ENCODE measurements around the gene DMRT3.

The DMRT3 gene

GRCh38 chr9:1018121-1018520, 41.7 kb downstream of the DMRT3 start:
- Histone ChIP-seq H3K4me1 (ENCODE audit: insufficient read depth, insufficient read length) (no peaks in the 10 kb centered on the region), H3K27me3 (ENCODE audit: insufficient read depth, insufficient read length) (no peaks in the 10 kb centered on the region), H3K9me3 (ENCODE audit: insufficient read depth, low read length) (peaks cover 6% of the 10 kb centered on the region), H3K9ac (ENCODE audit: insufficient read length, low read depth) (no peak overlapping the region), H3K36me3 (ENCODE audit: insufficient read depth, insufficient read length, low read length) (no peaks in the 10 kb centered on the region), H3K4me3 (ENCODE audit: insufficient read length, low read depth) (no peak overlapping the region)
- DNase-seq (ENCODE audit: low read depth, low spot score) = peak; percentile 13
- no peak for TF ChIP-seq ZNF274 (IDR thresholded peaks at IDR 0.05; ENCODE audit: low read depth, low read length)
- no peak for TF ChIP-seq SUZ12 (IDR thresholded peaks at IDR 0.05; ENCODE audit: extremely low read depth, insufficient read depth, insufficient read length)
- no peak for TF ChIP-seq YY1 (IDR thresholded peaks at IDR 0.05; ENCODE audit: insufficient read depth, insufficient read length)

- H3K9ac ChIP-seq (ENCODE audit: insufficient read length, low read depth) = no peak overlapping the region
- H3K9me3 ChIP-seq (ENCODE audit: insufficient read depth, low read length) = peaks cover 6% of the 10 kb centered on the region
- no peak overlapping the region for H3K4me3 ChIP-seq (ENCODE audit: insufficient read length, low read depth)
- H3K27me3 ChIP-seq (ENCODE audit: insufficient read depth, insufficient read length) = no peaks in the 10 kb centered on the region
- TF ChIP-seq ZNF274 (IDR thresholded peaks at IDR 0.05; ENCODE audit: low read depth, low read length) (no peak), SUZ12 (IDR thresholded peaks at IDR 0.05; ENCODE audit: extremely low read depth, insufficient read depth, insufficient read length) (no peak), YY1 (IDR thresholded peaks at IDR 0.05; ENCODE audit: insufficient read depth, insufficient read length) (no peak)
- no peaks in the 10 kb centered on the region for H3K36me3 ChIP-seq (ENCODE audit: insufficient read depth, insufficient read length, low read length)
- peaks cover 4% of the 10 kb centered on the region for H3K4me1 ChIP-seq (ENCODE audit: insufficient read depth, insufficient read length)
- DNase-seq (ENCODE audit: low read depth, low spot score) = no peak
Observed at GRCh38 chr9:1024112-1024511, 47.7 kb downstream of the DMRT3 start.

- DNase-seq (ENCODE audit: low read depth, low spot score) = peak; percentile 3
Observed at GRCh38 chr9:1025131-1025530, 48.7 kb downstream of the DMRT3 start.

GRCh38 chr9:1026219-1026618, 49.8 kb downstream of the DMRT3 start:
- Histone ChIP-seq H3K27me3 (ENCODE audit: insufficient read depth, insufficient read length) (no peaks in the 10 kb centered on the region), H3K4me3 (ENCODE audit: insufficient read length, low read depth) (no peak overlapping the region), H3K9me3 (ENCODE audit: insufficient read depth, low read length) (peaks cover 6% of the 10 kb centered on the region), H3K4me1 (ENCODE audit: insufficient read depth, insufficient read length) (peaks cover 4% of the 10 kb centered on the region), H3K36me3 (ENCODE audit: insufficient read depth, insufficient read length, low read length) (no peaks in the 10 kb centered on the region), H3K9ac (ENCODE audit: insufficient read length, low read depth) (no peak overlapping the region)
- DNase-seq (ENCODE audit: low read depth, low spot score) = no peak
- TF ChIP-seq YY1 (IDR thresholded peaks at IDR 0.05; ENCODE audit: insufficient read depth, insufficient read length) = no peak
- no peak for TF ChIP-seq SUZ12 (IDR thresholded peaks at IDR 0.05; ENCODE audit: extremely low read depth, insufficient read depth, insufficient read length)
- no peak for TF ChIP-seq ZNF274 (IDR thresholded peaks at IDR 0.05; ENCODE audit: low read depth, low read length)

More at GRCh38 chr9:1025131-1025530, 48.7 kb downstream of the DMRT3 start:
- H3K4me1 ChIP-seq (ENCODE audit: insufficient read depth, insufficient read length) = peaks cover 4% of the 10 kb centered on the region
- H3K27me3 ChIP-seq (ENCODE audit: insufficient read depth, insufficient read length) = no peaks in the 10 kb centered on the region
- no peaks in the 10 kb centered on the region for H3K36me3 ChIP-seq (ENCODE audit: insufficient read depth, insufficient read length, low read length)
- no peak overlapping the region for H3K4me3 ChIP-seq (ENCODE audit: insufficient read length, low read depth)
- no peak for TF ChIP-seq YY1 (IDR thresholded peaks at IDR 0.05; ENCODE audit: insufficient read depth, insufficient read length)
- peaks cover 6% of the 10 kb centered on the region for H3K9me3 ChIP-seq (ENCODE audit: insufficient read depth, low read length)
- H3K9ac ChIP-seq (ENCODE audit: insufficient read length, low read depth) = no peak overlapping the region

- H3K9ac ChIP-seq (ENCODE audit: insufficient read length, low read depth) = no peak overlapping the region
- H3K36me3 ChIP-seq (ENCODE audit: insufficient read depth, insufficient read length, low read length) = no peaks in the 10 kb centered on the region
- peaks cover 4% of the 10 kb centered on the region for H3K4me1 ChIP-seq (ENCODE audit: insufficient read depth, insufficient read length)
- no peaks in the 10 kb centered on the region for H3K9me3 ChIP-seq (ENCODE audit: insufficient read depth, low read length)
- no peak for DNase-seq (ENCODE audit: low read depth, low spot score)
- TF ChIP-seq SUZ12 (IDR thresholded peaks at IDR 0.05; ENCODE audit: extremely low read depth, insufficient read depth, insufficient read length) (no peak), ZNF274 (IDR thresholded peaks at IDR 0.05; ENCODE audit: low read depth, low read length) (no peak), YY1 (IDR thresholded peaks at IDR 0.05; ENCODE audit: insufficient read depth, insufficient read length) (no peak)
- no peak overlapping the region for H3K4me3 ChIP-seq (ENCODE audit: insufficient read length, low read depth)
- H3K27me3 ChIP-seq (ENCODE audit: insufficient read depth, insufficient read length) = no peaks in the 10 kb centered on the region
Observed at GRCh38 chr9:1028501-1029190, 52.2 kb downstream of the DMRT3 start.

- no peak overlapping the region for H3K4me3 ChIP-seq (ENCODE audit: insufficient read length, low read depth)
- no peak for DNase-seq (ENCODE audit: low read depth, low spot score)
Observed at GRCh38 chr9:1031951-1032601, 55.6 kb downstream of the DMRT3 start.

GRCh38 chr9:1034271-1034670, 57.8 kb downstream of the DMRT3 start:
- TF ChIP-seq SUZ12 (IDR thresholded peaks at IDR 0.05; ENCODE audit: extremely low read depth, insufficient read depth, insufficient read length) = no peak
- TF ChIP-seq ZNF274 (IDR thresholded peaks at IDR 0.05; ENCODE audit: low read depth, low read length) = no peak
- no peak for TF ChIP-seq YY1 (IDR thresholded peaks at IDR 0.05; ENCODE audit: insufficient read depth, insufficient read length)

More at GRCh38 chr9:1031951-1032601, 55.6 kb downstream of the DMRT3 start:
- H3K36me3 ChIP-seq (ENCODE audit: insufficient read depth, insufficient read length, low read length) = no peaks in the 10 kb centered on the region
- no peaks in the 10 kb centered on the region for H3K27me3 ChIP-seq (ENCODE audit: insufficient read depth, insufficient read length)
- H3K9ac ChIP-seq (ENCODE audit: insufficient read length, low read depth) = no peak overlapping the region
- no peak for TF ChIP-seq SUZ12 (IDR thresholded peaks at IDR 0.05; ENCODE audit: extremely low read depth, insufficient read depth, insufficient read length)
- TF ChIP-seq YY1 (IDR thresholded peaks at IDR 0.05; ENCODE audit: insufficient read depth, insufficient read length) = no peak
- TF ChIP-seq ZNF274 (IDR thresholded peaks at IDR 0.05; ENCODE audit: low read depth, low read length) = no peak
- no peaks in the 10 kb centered on the region for H3K4me1 ChIP-seq (ENCODE audit: insufficient read depth, insufficient read length)
- H3K9me3 ChIP-seq (ENCODE audit: insufficient read depth, low read length) = no peaks in the 10 kb centered on the region

More at GRCh38 chr9:1034271-1034670, 57.8 kb downstream of the DMRT3 start:
- Histone ChIP-seq H3K4me3 (ENCODE audit: insufficient read length, low read depth) (no peak overlapping the region), H3K27me3 (ENCODE audit: insufficient read depth, insufficient read length) (no peaks in the 10 kb centered on the region), H3K9ac (ENCODE audit: insufficient read length, low read depth) (no peak overlapping the region), H3K36me3 (ENCODE audit: insufficient read depth, insufficient read length, low read length) (no peaks in the 10 kb centered on the region), H3K4me1 (ENCODE audit: insufficient read depth, insufficient read length) (no peaks in the 10 kb centered on the region), H3K9me3 (ENCODE audit: insufficient read depth, low read length) (no peaks in the 10 kb centered on the region)
- DNase-seq (ENCODE audit: low read depth, low spot score) = no peak
